ENCODE data around the gene GTF2H4. TPM values are rescaled to one million over a fixed set of nuclear protein-coding genes. Genes with fewer than 3 reads are reported as not detected.

Gene GTF2H4
- total RNA-seq, 1 donor from 2014 or later, result 23.0 TPM

DNA sequence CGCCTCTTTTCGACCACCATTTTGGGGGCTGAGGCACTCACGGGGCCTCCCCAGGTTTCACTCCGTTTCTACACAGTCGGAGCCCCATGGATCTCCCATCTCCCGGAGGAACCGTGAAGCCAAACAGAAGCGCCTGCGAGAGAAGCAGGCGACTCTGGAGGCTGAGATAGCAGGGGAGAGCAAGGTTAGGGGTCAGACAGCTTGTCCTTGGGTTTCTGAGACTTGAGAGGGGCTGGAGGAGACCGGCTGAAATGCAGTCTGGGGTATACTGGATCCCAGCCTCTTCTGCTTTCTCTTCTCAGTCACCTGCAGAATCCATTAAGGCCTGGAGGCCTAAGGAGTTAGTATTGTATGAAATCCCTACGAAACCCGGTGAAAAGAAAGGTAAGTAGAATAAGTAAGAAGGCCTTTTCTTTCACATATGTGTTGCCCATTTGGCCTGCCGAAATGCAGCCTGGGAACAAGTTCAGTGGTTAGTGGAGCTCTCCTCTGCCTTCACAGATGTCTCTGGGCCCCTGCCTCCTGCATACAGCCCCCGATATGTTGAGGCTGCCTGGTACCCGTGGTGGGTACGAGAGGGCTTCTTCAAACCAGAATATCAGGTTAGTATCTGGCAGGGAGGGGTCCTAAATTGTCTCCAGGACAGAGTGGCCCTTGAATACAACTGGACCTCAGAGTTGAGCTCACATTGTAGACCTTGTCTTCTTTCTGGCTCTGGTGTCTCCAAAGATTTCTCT, 7.0 kb downstream of the GTF2H4 start:
- Histone ChIP-seq H3K27me3 (ENCODE audit: low read depth) (no peaks in the 10 kb centered on the region), H3K4me3 (peak overlapping the region; percentile 74), H3K36me3 (peaks cover 50% of the 10 kb centered on the region), H3K4me1 (peaks cover 27% of the 10 kb centered on the region), H3K27ac (replicated peaks) (peak overlapping the region; percentile 95), H3K9me3 (replicated peaks) (no peaks in the 10 kb centered on the region)
- DNase-seq, result no peak
- TF ChIP-seq, protein P1, sequence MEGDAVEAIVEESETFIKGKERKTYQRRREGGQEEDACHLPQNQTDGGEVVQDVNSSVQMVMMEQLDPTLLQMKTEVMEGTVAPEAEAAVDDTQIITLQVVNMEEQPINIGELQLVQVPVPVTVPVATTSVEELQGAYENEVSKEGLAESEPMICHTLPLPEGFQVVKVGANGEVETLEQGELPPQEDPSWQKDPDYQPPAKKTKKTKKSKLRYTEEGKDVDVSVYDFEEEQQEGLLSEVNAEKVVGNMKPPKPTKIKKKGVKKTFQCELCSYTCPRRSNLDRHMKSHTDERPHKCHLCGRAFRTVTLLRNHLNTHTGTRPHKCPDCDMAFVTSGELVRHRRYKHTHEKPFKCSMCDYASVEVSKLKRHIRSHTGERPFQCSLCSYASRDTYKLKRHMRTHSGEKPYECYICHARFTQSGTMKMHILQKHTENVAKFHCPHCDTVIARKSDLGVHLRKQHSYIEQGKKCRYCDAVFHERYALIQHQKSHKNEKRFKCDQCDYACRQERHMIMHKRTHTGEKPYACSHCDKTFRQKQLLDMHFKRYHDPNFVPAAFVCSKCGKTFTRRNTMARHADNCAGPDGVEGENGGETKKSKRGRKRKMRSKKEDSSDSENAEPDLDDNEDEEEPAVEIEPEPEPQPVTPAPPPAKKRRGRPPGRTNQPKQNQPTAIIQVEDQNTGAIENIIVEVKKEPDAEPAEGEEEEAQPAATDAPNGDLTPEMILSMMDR (IDR thresholded peaks at IDR 0.05; ENCODE audit: borderline replicate concordance), result no peak
- intact Hi-C loops (cut with micrococcal nuclease), result loop anchor here (5.0 kb wide), 1 partner anchor 157 kb away; no protein-coding TSS in a partner anchor

DNA sequence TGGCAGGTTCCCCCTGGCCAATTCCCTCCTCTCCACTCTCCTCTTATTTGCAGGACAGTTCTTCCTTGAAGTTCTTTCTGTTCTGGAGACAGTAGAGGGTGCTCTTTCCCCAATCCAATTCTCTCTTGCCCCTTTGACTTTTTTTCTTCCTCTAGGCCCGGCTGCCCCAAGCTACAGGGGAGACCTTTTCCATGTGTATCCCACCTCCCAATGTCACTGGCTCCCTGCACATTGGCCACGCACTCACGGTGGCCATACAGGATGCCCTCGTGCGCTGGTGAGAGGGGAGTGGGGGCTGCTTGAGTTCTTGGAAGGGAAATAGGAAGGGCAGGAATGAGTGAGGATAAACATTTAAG, 7.6 kb downstream of the GTF2H4 start:
- Histone ChIP-seq H3K27ac (replicated peaks) (peak overlapping the region; percentile 95), H3K9me3 (replicated peaks) (no peaks in the 10 kb centered on the region), H3K27me3 (ENCODE audit: low read depth) (no peaks in the 10 kb centered on the region), H3K4me1 (peaks cover 27% of the 10 kb centered on the region), H3K4me3 (peak overlapping the region; percentile 74), H3K36me3 (peaks cover 50% of the 10 kb centered on the region)
- intact Hi-C loops (cut with micrococcal nuclease), result loop anchor here (5.0 kb wide), 1 partner anchor 157 kb away; no protein-coding TSS in a partner anchor
- DNase-seq, result no peak
- TF ChIP-seq, protein P1 (IDR thresholded peaks at IDR 0.05; ENCODE audit: borderline replicate concordance), result peak; percentile 72

DNA sequence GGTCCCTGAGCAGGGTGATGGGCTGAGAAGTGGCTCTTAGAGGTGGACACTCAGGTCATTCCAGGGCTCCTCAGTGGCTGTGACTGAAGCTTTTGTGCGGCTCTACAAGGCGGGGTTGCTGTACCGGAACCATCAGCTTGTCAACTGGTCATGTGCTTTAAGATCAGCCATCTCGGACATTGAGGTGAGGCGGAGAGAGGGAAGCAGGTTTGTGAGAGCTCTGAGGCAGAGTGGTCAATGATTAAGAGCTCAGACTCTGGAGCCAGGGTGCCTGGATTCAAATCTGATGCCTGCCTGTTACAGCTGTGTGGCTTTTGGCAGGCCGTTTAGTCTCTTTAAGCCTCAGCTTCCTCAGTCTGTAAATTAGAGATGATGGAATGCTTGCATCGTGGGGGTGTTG, 9.0 kb downstream of the GTF2H4 start:
- Histone ChIP-seq H3K4me1 (peaks cover 27% of the 10 kb centered on the region), H3K9me3 (replicated peaks) (no peaks in the 10 kb centered on the region), H3K27ac (replicated peaks) (no peak overlapping the region), H3K36me3 (peaks cover 50% of the 10 kb centered on the region), H3K4me3 (no peak overlapping the region), H3K27me3 (ENCODE audit: low read depth) (no peaks in the 10 kb centered on the region)
- TF ChIP-seq, protein P1 (IDR thresholded peaks at IDR 0.05; ENCODE audit: borderline replicate concordance), result no peak
- intact Hi-C loops (cut with micrococcal nuclease), result loop anchor here (5.0 kb wide), 1 partner anchor 155 kb away; no protein-coding TSS in a partner anchor
- DNase-seq, result no peak

DNA sequence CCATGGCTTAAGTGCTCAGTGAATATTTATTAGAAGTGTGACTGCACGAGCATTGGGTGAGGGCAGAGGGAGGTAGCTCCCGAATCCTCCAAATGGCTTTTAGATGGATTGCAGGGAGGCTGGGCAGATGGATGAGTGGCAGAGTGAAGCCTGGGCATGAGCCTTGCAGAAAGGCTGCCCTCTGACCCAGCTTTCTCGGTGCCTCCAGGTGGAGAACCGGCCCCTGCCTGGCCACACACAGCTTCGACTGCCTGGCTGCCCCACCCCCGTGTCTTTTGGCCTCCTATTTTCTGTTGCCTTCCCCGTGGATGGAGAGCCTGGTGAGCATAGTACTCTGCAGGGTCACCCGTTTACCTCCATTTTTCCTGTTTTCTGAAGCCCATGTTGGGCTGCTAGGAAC, 9.5 kb downstream of the GTF2H4 start:
- TF ChIP-seq, protein P1 (IDR thresholded peaks at IDR 0.05; ENCODE audit: borderline replicate concordance), result no peak
- Histone ChIP-seq H3K4me3 (no peak overlapping the region), H3K27ac (replicated peaks) (no peak overlapping the region), H3K4me1 (peaks cover 27% of the 10 kb centered on the region), H3K9me3 (replicated peaks) (no peaks in the 10 kb centered on the region), H3K27me3 (ENCODE audit: low read depth) (no peaks in the 10 kb centered on the region), H3K36me3 (peaks cover 55% of the 10 kb centered on the region)
- intact Hi-C loops (cut with micrococcal nuclease), result loop anchor here (5.0 kb wide), 1 partner anchor 155 kb away; no protein-coding TSS in a partner anchor
- no peak for DNase-seq

DNA sequence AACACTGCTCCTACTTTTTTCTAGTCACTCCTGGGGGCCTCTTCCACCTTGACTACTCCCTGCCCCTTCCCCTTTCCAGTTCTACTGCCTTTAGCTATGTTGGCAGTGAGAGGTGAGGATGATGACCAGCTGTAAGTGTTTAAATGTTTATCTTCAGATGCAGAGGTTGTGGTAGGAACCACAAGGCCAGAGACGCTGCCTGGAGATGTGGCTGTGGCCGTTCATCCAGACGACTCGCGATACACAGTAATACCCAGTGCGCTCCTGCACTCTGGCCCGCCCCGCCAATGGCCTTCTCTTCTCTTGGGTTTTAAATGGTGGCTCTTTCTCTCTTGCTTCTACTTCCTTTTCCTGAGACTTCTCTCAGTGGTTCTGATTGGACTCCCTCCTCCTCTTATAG, 10.7 kb downstream of the GTF2H4 start:
- Histone ChIP-seq H3K27ac (replicated peaks) (no peak overlapping the region), H3K9me3 (replicated peaks) (no peaks in the 10 kb centered on the region), H3K4me3 (no peak overlapping the region), H3K36me3 (peaks cover 67% of the 10 kb centered on the region), H3K4me1 (peaks cover 29% of the 10 kb centered on the region), H3K27me3 (ENCODE audit: low read depth) (no peaks in the 10 kb centered on the region)
- no peak for DNase-seq
- intact Hi-C loops (cut with micrococcal nuclease), result loop anchor here (5.0 kb wide), 1 partner anchor 154 kb away; no protein-coding TSS in a partner anchor
- TF ChIP-seq, protein P1 (IDR thresholded peaks at IDR 0.05; ENCODE audit: borderline replicate concordance), result no peak

All from left ventricle myocardium inferior (tissue), 1 donor.